ENCODE results near the gene HIC1. TPM values are rescaled to one million over a fixed set of nuclear protein-coding genes. Genes with fewer than 3 reads are reported as not detected.

The HIC1 gene
- total RNA-seq, 2 experiments from 2014 or later: 62.1 to 64.3 TPM

DNA sequence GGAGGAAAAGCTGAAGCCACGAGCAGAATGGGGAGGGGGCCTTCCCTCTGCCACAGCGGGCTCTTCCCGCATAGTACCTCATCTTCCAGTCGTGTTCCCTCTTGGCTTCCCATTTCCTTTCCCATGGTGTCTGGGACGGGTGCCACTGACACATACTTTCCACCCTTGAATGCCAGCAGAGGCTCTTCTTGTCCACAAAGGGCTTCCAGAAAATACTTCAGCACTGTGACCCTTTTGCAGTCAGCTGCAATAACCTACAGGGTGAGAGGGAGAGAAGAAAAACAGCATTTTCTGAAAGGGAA is 30.7 kb downstream of the HIC1 start:
- no peaks in the 10 kb centered on the region for H3K9me3 Mint-ChIP-seq
- H3K36me3 Mint-ChIP-seq: peaks cover 35% of the 10 kb centered on the region
- peak overlapping the region; percentile 32 for H3K27ac Mint-ChIP-seq
- ATAC-seq (ENCODE audit: low read depth) (no peak), DNase-seq (no peak)
- no peaks in the 10 kb centered on the region for H3K27me3 Mint-ChIP-seq
- POLR2A ChIA-PET: interaction anchor here (0.6 to 3.4 kb wide), 3 partner anchors 9 to 792 kb away, joined by 3 to 10 read pairs (median 4); partner anchors contain the start of gene HIC1
- peak overlapping the region; percentile 5 for H3K4me3 Mint-ChIP-seq
- peaks cover 77% of the 10 kb centered on the region for H3K4me1 Mint-ChIP-seq

DNA sequence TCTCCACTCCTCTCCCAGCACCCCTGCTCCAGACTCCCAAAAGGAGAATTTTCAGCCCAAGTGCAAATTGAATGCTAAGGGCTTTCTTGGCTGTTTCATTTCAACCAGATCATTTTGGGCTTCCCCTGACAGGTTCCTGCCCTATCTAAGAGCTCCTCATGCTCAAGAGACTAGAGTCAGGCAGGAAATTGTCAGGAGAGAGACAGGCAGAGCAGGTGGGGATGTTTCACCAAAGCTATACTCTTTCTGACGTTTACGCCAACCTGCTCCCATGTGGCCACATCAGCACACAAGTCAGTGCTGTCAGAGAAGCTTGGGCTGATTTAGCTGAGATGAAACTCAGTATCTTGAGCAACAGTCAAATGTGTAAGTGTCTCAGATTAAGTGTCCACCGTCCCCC is 31.4 kb downstream of the HIC1 start:
- no peaks in the 10 kb centered on the region for H3K9me3 Mint-ChIP-seq
- peaks cover 30% of the 10 kb centered on the region for H3K36me3 Mint-ChIP-seq
- no peak for ATAC-seq (ENCODE audit: low read depth)
- no peak overlapping the region for H3K4me3 Mint-ChIP-seq
- no peaks in the 10 kb centered on the region for H3K27me3 Mint-ChIP-seq
- POLR2A ChIA-PET: interaction anchor here (1.5 to 3.4 kb wide), 3 partner anchors 9 to 31 kb away, joined by 3 to 10 read pairs (median 7); partner anchors contain the start of gene HIC1
- H3K4me1 Mint-ChIP-seq: peaks cover 78% of the 10 kb centered on the region
- no peak overlapping the region for H3K27ac Mint-ChIP-seq
- no peak for DNase-seq

DNA sequence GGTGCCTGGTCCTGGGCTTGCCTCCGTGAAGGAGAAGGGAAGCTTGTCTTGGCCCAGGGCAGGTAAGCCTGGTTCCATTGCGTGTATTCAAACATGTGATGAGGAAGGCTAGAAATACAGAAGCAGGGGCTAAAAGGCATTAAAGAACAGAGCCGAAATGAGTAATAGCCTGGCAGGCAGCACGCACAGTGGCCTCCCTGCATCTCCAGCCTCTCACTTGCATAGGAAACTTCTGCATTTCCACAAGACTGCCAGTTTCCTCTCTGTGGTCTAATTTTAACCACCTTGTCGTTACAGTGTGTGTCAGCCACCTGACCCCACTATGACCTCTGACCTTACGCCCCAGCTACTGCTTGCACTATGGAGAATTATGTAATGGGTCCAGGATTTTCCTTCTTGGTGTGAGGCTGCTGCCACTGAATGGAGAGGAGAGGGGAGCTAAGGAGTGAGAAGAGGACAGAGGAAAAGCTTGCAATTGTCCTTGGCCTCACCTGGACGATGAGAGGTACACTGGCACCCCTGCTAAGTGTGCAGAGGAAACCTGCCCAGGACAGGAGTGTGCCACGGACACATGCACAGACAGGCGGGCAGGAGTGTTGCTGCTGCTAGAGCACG is 32.8 kb downstream of the HIC1 start:
- POLR2A ChIA-PET: interaction anchor here (0.6 to 3.4 kb wide), 4 partner anchors 14 to 157 kb away, joined by 3 to 10 read pairs (median 5); partner anchors contain the start of gene HIC1
- Mint-ChIP-seq H3K27ac (peak overlapping the region; percentile 74), H3K27me3 (no peaks in the 10 kb centered on the region), H3K36me3 (peaks cover 28% of the 10 kb centered on the region), H3K4me3 (peak overlapping the region; percentile 74), H3K4me1 (peaks cover 74% of the 10 kb centered on the region), H3K9me3 (no peaks in the 10 kb centered on the region)
- DNase-seq (no peak), ATAC-seq (ENCODE audit: low read depth) (peak; percentile 40)

DNA sequence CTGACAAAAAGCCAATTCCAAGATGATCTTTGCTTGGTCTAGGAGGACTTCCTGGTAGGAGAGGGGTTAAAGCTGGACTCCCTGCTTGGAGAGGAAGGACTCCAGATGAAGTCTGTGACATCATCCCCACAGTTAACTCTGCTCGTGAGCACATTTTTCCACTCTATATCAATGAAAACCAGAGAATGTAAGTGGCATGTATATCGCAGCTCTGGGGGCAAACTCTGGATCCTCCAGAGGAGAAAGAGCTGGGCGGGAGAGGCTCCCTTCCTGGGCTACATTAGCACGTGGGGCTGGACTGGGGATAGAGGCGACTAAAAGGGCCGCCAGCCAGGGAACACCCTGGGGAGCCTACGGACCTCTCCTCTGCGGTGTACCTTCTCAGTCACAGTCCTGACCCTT is 34.1 kb downstream of the HIC1 start:
- POLR2A ChIA-PET: interaction anchor here (0.6 to 1.9 kb wide), 13 partner anchors 13 to 373 kb away, joined by 3 to 6 read pairs (median 3); partner anchors contain the start of gene TSR1
- ATAC-seq (ENCODE audit: low read depth): peak; percentile 18

DNA sequence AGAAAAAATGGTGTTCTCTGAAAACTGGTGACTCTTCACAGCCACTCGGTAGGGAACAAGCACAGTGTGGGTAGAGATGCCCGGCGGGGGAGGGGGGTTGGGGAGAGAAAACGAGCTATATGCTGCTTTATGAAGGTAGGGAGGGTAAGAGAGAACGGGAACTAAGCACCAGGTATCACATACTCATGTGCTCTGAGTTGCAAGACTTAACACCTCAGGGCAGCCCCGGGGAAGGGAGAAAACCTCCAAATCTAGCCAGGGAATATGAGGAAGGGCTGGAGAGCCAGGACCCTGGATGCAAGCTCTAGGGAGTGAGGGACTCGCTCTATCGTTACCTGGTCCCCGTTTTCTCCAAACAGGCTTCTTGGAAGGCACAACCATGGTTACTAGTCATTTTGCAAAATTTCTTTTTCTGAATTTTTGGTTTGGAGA is 35.3 kb downstream of the HIC1 start:
- Mint-ChIP-seq H3K36me3 (peaks cover 24% of the 10 kb centered on the region), H3K27me3 (no peaks in the 10 kb centered on the region), H3K4me3 (peak overlapping the region; percentile 90), H3K27ac (peak overlapping the region; percentile 97), H3K4me1 (peaks cover 62% of the 10 kb centered on the region), H3K9me3 (no peaks in the 10 kb centered on the region)
- POLR2A ChIA-PET: interaction anchor here (0.7 to 1.9 kb wide), 12 partner anchors 11 to 510 kb away, joined by 3 to 7 read pairs (median 3); no protein-coding TSS in a partner anchor
- ATAC-seq (ENCODE audit: low read depth) (peak; percentile 2), DNase-seq (no peak)

More for the DNA sequence above, 34.1 kb downstream of the HIC1 start:
- Mint-ChIP-seq H3K27me3 (no peaks in the 10 kb centered on the region), H3K27ac (peak overlapping the region; percentile 97), H3K4me1 (peaks cover 71% of the 10 kb centered on the region), H3K9me3 (no peaks in the 10 kb centered on the region), H3K36me3 (peaks cover 31% of the 10 kb centered on the region), H3K4me3 (peak overlapping the region; percentile 90)
- no peak for DNase-seq

DNA sequence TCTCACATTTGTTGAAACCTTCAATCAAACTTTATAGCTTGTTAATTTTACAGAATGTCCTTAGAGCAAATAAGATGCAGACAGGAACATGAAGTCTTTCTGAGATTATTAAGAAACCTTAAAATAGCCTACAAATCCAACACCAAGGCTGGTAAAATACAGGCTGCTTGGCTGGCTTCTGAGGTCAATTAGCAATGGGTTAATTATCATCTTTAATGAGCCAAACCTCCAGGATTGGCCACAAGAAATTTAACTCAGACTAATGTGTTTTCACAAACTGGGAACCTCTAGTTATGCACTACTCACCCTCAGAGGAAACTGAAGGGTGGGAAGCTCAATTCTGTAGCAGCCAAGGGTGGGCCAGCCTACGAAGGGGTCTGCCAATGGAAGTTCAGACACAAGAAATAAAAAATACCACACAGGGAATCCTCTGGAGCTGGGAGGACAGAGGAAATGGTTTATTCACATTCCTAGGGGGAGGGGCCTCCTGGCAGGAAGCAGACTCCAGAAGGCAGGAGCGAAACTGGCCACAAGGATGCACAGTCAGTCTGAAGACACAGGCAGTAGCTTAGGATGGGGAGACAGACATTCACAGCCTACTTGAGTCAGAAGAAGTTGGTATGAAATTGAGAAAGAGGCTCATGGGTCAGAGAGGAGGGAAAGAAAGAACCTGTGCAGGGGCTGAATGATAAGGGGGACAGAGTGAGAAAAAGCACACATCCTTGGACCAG is 36.1 kb downstream of the HIC1 start:
- ATAC-seq (ENCODE audit: low read depth) (no peak), DNase-seq (no peak)
- Mint-ChIP-seq H3K4me1 (peaks cover 57% of the 10 kb centered on the region), H3K27me3 (no peaks in the 10 kb centered on the region), H3K27ac (peak overlapping the region; percentile 97), H3K4me3 (peak overlapping the region; percentile 90), H3K36me3 (peaks cover 19% of the 10 kb centered on the region), H3K9me3 (no peaks in the 10 kb centered on the region)
- POLR2A ChIA-PET: interaction anchor here (0.7 to 1.4 kb wide), 6 partner anchors 10 to 181 kb away, joined by 3 to 7 read pairs (median 3); no protein-coding TSS in a partner anchor

DNA sequence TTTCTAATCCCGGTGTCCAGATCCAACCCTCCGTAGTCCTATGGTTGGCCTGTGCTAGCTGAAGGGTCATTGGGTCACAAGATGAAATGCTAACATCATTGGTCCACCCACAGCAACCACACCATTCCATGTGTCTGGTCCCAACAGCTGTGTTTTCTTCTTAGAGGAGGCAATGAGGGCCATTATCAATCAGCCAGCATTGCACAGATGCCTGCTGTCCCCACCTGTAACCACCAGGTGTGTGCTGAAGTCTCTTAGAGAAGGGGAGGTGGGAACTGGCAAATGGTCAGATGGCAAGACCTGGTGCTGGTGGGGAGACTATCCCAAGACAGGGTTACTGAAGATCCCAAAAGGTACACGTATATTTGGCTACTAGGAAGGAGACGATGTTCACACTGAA is 37.4 kb downstream of the HIC1 start:
- Mint-ChIP-seq H3K4me1 (peaks cover 45% of the 10 kb centered on the region), H3K9me3 (no peaks in the 10 kb centered on the region), H3K36me3 (peaks cover 19% of the 10 kb centered on the region), H3K27ac (peak overlapping the region; percentile 60), H3K27me3 (no peaks in the 10 kb centered on the region), H3K4me3 (no peak overlapping the region)
- DNase-seq (no peak), ATAC-seq (ENCODE audit: low read depth) (no peak)
- POLR2A ChIA-PET: interaction anchor here (0.9 kb wide), 1 partner anchor 47 kb away, joined by 3 read pairs; no protein-coding TSS in a partner anchor

DNA sequence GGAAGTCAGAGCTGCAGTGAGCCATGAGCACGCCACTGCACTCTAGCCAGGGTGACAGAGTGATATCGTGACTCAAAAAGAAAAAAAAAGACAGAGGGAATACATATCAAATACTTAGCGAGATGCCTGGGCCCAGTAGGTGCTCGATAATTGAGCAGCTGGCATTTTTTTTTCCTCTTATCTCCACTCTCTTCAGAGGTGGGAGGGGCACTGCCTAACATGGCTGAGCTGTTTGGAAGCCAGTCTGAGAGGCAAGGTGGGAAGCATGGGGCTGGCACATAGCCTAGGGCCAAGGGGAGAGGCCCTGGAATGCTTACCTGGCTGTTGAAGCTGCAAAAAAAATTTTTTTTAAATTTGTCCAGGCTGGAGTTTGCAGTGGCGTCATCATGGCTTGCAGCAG is 38.4 kb downstream of the HIC1 start:
- POLR2A ChIA-PET: interaction anchor here (0.6 to 0.9 kb wide), 3 partner anchors 24 to 57 kb away, joined by 3 to 4 read pairs (median 3); no protein-coding TSS in a partner anchor

DNA sequence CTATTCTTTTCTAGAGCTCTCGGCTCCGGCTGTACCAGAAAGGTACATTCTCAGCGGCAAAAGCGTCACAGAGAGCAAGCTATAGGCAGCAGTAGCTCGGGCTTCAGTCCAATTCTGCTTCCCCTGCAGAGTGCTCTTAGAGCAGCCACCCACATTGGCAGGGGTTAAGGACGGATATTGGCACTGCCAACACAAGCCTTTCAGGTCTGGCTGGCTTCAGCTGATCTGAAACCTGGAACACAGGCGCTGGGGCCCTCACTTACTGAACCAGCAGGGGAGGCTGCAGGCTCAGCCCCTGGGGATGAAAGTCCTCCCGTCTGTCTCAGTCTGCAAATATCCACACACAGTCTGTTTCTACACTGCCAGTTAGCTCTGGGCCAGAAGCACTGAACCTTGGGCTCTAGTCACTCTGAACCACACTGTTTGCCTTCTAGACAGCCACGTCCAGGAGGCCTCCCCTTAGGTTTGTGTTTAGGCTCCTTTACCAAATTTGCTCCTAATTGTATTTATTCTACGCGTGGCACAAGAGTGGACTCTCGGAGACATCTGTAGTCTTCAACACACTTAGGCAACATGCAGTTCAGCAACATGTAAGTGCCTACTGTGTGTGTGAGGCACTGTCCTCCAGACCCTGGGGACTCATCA is 40.1 kb downstream of the HIC1 start:
- POLR2A ChIA-PET: interaction anchor here (0.6 kb wide), 1 partner anchor 209 kb away, joined by 3 read pairs; the partner anchor contains the start of genes SMG6 and SRR

More for the DNA sequence above, 38.4 kb downstream of the HIC1 start:
- Mint-ChIP-seq H3K4me1 (peaks cover 47% of the 10 kb centered on the region), H3K36me3 (peaks cover 26% of the 10 kb centered on the region), H3K27me3 (no peaks in the 10 kb centered on the region), H3K4me3 (no peak overlapping the region), H3K27ac (peak overlapping the region; percentile 72), H3K9me3 (no peaks in the 10 kb centered on the region)
- no peak for DNase-seq
- ATAC-seq (ENCODE audit: low read depth): no peak

DNA sequence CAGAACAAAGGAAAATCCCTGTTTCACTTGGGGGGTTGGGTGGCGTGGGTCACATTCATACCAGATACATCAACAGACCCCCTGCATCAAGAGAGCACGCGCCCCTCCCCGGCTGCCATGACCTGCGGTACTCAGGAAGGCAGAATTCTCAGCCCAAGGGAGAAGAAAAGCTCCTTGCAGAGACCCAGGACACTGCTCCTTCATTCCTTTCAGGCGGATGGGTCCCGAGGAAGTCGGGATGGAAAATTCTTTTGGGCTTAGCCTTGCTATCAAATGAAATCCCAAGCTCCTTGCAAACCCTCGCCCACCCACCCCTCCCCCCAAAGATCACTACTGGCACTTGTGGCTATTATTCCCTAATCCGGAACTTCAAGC is 40.6 kb downstream of the HIC1 start:
- no peak overlapping the region for H3K27ac Mint-ChIP-seq
- POLR2A ChIA-PET: no interaction called here

More for the DNA sequence above, 40.1 kb downstream of the HIC1 start:
- DNase-seq (no peak), ATAC-seq (ENCODE audit: low read depth) (no peak)
- Mint-ChIP-seq H3K4me1 (peaks cover 34% of the 10 kb centered on the region), H3K4me3 (no peak overlapping the region), H3K27ac (no peak overlapping the region), H3K9me3 (no peaks in the 10 kb centered on the region), H3K36me3 (peaks cover 30% of the 10 kb centered on the region), H3K27me3 (no peaks in the 10 kb centered on the region)

DNA sequence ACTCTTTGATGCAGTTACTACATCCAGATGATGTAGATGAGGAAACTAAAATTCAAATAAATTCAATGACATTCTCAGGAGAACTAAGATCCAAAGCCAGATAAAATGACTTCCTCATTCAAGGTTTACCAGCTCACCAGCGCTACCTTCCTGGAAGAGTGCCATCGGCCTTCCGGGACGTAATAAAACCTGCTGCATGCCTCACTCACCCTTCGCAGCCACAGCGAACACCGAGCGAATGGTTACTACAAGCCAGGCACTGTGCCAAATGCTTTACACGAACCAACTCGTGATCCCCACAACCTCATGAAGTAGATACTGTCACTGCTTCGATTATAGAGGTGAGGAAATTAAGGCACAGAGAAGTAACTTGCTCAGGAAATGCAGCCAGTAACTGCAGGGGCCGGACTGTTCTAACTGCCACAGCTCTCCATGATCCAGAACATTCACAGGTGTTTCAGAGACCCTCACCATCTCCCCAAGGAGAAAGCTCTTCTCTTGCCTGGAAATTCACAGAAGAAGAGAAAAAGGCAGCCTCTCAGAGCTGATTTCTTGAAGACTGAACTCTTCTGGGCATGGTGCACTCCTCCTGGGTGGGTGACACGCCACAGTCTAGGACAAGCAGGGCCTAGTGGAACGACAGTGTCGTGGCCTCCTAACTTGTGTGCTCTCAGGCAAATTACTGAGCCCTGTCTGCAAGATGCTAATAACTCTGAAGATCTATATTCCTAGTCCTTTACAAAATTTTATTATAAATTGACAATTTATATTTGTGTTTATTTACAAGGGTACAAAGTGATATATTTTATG is 46.8 kb downstream of the HIC1 start:
- H3K27me3 Mint-ChIP-seq: no peaks in the 10 kb centered on the region
- POLR2A ChIA-PET: interaction anchor here (0.6 to 1.6 kb wide), 6 partner anchors 10 to 54 kb away, joined by 3 to 7 read pairs (median 4); no protein-coding TSS in a partner anchor
- H3K9me3 Mint-ChIP-seq: no peaks in the 10 kb centered on the region
- ATAC-seq (ENCODE audit: low read depth) (peak; percentile 86), DNase-seq (peak; percentile 47)
- H3K4me1 Mint-ChIP-seq: peaks cover 48% of the 10 kb centered on the region
- H3K4me3 Mint-ChIP-seq: peak overlapping the region; percentile 53
- H3K27ac Mint-ChIP-seq: peak overlapping the region; percentile 87
- peaks cover 33% of the 10 kb centered on the region for H3K36me3 Mint-ChIP-seq

More for the DNA sequence above, 40.6 kb downstream of the HIC1 start:
- peaks cover 30% of the 10 kb centered on the region for H3K36me3 Mint-ChIP-seq
- no peaks in the 10 kb centered on the region for H3K27me3 Mint-ChIP-seq
- H3K4me1 Mint-ChIP-seq: peaks cover 30% of the 10 kb centered on the region
- ATAC-seq (ENCODE audit: low read depth): no peak
- no peak for DNase-seq
- no peak overlapping the region for H3K4me3 Mint-ChIP-seq
- no peaks in the 10 kb centered on the region for H3K9me3 Mint-ChIP-seq

All from activated naive CD8-positive, alpha-beta T cell treated with anti-CD3 and anti-CD28 coated beads, Interleukin-2, amount 10 ng/mL, durations not matched to agents 7 days and 5 days (primary cell).